Heart right ventricle (tissue), 16 donors: Measurements from ENCODE around the gene THOC2. TPM values are rescaled to one million over a fixed set of nuclear protein-coding genes. Genes with fewer than 3 reads are reported as not detected.

Experiments used
- ATAC-seq, 8 donors: fragments of 200-7000 bp; cut with Tn5 transposase; one replicate each; pipeline ENCODE4 v1.9.1; 2020; ENCODE audit warnings: mild to moderate bottlenecking in 8 of 8, moderate library complexity in 8 of 8, moderate number of reproducible peaks in 1 of 8
- DNase-seq, 2 donors: peaks; one replicate each; pipeline ENCODE4 v3.0.0-alpha.2; 2020
- H3K27ac ChIP-seq, 10 donors: fragments of 200-600 bp; sonication (generic) in 2 of 10; one replicate each; pipeline versions ENCODE4 v1.5.0 to v1.8.0; 2020 to 2022; ENCODE audit warnings: mild to moderate bottlenecking in 3 of 10
- H3K27me3 ChIP-seq, 7 donors: fragments of 200-600 bp; one replicate each; pipeline ENCODE4 v1.8.0; 2021 to 2022; ENCODE audit warnings: mild to moderate bottlenecking in 2 of 7
- H3K36me3 ChIP-seq, 9 donors: fragments of 200-600 bp; sonication (generic) in 1 of 9; one replicate each; pipeline versions ENCODE4 v1.5.0 to v1.8.0; 2020 to 2022; ENCODE audit warnings: mild to moderate bottlenecking in 2 of 9
- H3K4me1 ChIP-seq, 9 donors: fragments of 200-600 bp; sonication (generic) in 1 of 9; one replicate each; pipeline versions ENCODE4 v1.5.0 to v1.8.0; 2020 to 2022; ENCODE audit warnings: mild to moderate bottlenecking in 4 of 9
- H3K4me3 ChIP-seq, 10 donors: fragments of 200-600 bp; sonication (generic) in 2 of 10; one replicate each; pipeline versions ENCODE4 v1.5.0 to v1.8.0; 2020 to 2022; ENCODE audit warnings: mild to moderate bottlenecking in 7 of 10, moderate library complexity in 2 of 10
- H3K9me3 ChIP-seq, 11 donors: fragments of 200-600 bp in 10 of 11; sonication (generic) in 2 of 11; one replicate each; pipeline versions ENCODE4 v1.5.0 to v1.8.0; 2013 to 2022; ENCODE audit warnings: mild to moderate bottlenecking in 2 of 11, control low read depth in 1 of 11, moderate library complexity in 1 of 11
- WGBS, 2 donors: extraction: QIAGEN DNeasy Blood & Tissue Kit; methylation state at CpG; one replicate each; pipeline ENCODE4 v1.1.7; 2013; ENCODE audit warnings: inconsistent platforms in 1 of 2; 5-methylcytosine and 5-hydroxymethylcytosine counted together
- intact Hi-C, 10 donors: fragments of 100-400 bp; cut with DNase I; formaldehyde crosslinking; loops; one replicate each; pipeline versions ENCODE4 v1.11.1 to v1.14.2; 2022
- polyA plus RNA-seq, 2 donors: library from polyadenylated mRNA; stranded (reverse); fragments of 200-250 nt; gene quantifications; one replicate each; pipeline ENCODE4 v1.2.3, GENCODE V29; 2013
- total RNA-seq, 10 donors: library from RNA; stranded (reverse); fragmentation: NEBNext Ultra II Directional in 3 of 10; extraction: Animal tissue kit (Norgen Biotek cat#: 25700) in 3 of 10; gene quantifications; one replicate each; pipeline versions ENCODE4 v1.2.1 to v1.2.4, GENCODE V29; 2021 to 2023
- TF ChIP-seq, protein P1 (sequence below), 9 donors: fragments of 200-600 bp; sonication (generic) in 2 of 9; IDR thresholded peaks; one replicate each; pipeline versions ENCODE4 v1.5.0 to v1.8.0; 2021 to 2022; ENCODE audit warnings: antibody characterized with exemption in 9 of 9, mild to moderate bottlenecking in 5 of 9, moderate library complexity in 1 of 9
- donor health status: Arrhythmogenic right ventricular cardiomyopathy.
- donor health status: ischemic (EF 13 %, LVEDD 7.1; RV severe dilation, severe dysfunction).
- donor health status: healthy with polysubstance abuse.
- donor health status: DM: no; HTN: yes; CAD: no.
- donor health status: DM: no; HTN: no; CAD: no.
- donor health status: ischemic (EF 25% LVEDD 6.9; RV normal size, moderate dysfunction).
- donor health status: ischemic (EF 25% LVEDD 5.7; RV mildly dilated, moderate dysfunction).
- donor health status: healthy.
- donor health status: DM: yes; HTN: yes; CAD: no.
- donor health status: Ischemic cardiomyopathy.
- donor health status: ischemic (EF 35%, LVEDD 5.7; RV mildly dilated, moderate dysfunction).
- donor health status: nonischemic (EF 11% LVEDD 7.7; RV severe dilation, severe dysfunction).
- donor health status: DM: yes; HTN: yes; CAD: no.
- donor health status: PGD.
- donor health status: ischemic (EF 29% LVEDD 5.4; RV normal size, mild dysfunction).
- donor health status: nonischemic (EF 23%, LVEDD 6.1; RV moderate dilation, normal function).

Gene THOC2
- total and polyA plus RNA-seq, 12 donors = 16.8 to 70.2 (median 23.5) TPM

GRCh38 chrX:123743312-123743711, 10.5 kb upstream of the THOC2 start:
- Histone ChIP-seq H3K36me3 (no peaks in the 10 kb centered on the region), H3K4me3 (no peak overlapping the region), H3K27ac (no peak overlapping the region), H3K9me3 (no peaks in the 10 kb centered on the region), H3K4me1 (no peaks in the 10 kb centered on the region), H3K27me3 (no peaks in the 10 kb centered on the region)
- intact Hi-C loops = no loop called here
- 95 to 96% methylated on average over 1 of the region's 1 CpG for WGBS, 2 donors
- no peak for DNase-seq
- TF ChIP-seq, protein P1, sequence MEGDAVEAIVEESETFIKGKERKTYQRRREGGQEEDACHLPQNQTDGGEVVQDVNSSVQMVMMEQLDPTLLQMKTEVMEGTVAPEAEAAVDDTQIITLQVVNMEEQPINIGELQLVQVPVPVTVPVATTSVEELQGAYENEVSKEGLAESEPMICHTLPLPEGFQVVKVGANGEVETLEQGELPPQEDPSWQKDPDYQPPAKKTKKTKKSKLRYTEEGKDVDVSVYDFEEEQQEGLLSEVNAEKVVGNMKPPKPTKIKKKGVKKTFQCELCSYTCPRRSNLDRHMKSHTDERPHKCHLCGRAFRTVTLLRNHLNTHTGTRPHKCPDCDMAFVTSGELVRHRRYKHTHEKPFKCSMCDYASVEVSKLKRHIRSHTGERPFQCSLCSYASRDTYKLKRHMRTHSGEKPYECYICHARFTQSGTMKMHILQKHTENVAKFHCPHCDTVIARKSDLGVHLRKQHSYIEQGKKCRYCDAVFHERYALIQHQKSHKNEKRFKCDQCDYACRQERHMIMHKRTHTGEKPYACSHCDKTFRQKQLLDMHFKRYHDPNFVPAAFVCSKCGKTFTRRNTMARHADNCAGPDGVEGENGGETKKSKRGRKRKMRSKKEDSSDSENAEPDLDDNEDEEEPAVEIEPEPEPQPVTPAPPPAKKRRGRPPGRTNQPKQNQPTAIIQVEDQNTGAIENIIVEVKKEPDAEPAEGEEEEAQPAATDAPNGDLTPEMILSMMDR (IDR thresholded peaks at IDR 0.05) = no peak
- ATAC-seq = no peak

DNA sequence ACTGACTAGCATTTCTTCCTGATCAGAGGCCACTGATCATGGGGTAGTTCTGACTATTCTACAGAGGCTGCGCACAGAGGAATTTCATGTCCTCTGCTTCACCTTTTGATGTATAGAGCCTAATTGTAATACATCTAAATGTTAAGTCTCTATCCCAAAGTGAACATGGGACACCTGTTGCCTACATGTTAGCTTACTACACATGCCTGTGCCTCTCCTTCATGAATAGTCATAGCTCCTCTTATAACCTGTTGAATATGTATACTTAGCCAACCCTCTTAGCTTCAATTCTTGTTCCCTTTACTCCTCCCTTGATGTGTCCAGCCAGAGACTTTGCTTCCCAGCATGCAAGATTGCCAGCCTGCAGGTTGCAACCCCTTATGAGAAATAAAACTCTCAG, 9.6 kb upstream of the THOC2 start:
- TF ChIP-seq, protein P1 (IDR thresholded peaks at IDR 0.05) = no peak
- no peak for ATAC-seq
- Histone ChIP-seq H3K4me3 (no peak overlapping the region), H3K27me3 (no peaks in the 10 kb centered on the region), H3K36me3 (no peaks in the 10 kb centered on the region), H3K9me3 (no peaks in the 10 kb centered on the region), H3K4me1 (no peaks in the 10 kb centered on the region), H3K27ac (no peak overlapping the region)
- 95 to 97% methylated on average over 1 of the region's 1 CpG for WGBS, 2 donors
- intact Hi-C loops = no loop called here
- no peak for DNase-seq

DNA sequence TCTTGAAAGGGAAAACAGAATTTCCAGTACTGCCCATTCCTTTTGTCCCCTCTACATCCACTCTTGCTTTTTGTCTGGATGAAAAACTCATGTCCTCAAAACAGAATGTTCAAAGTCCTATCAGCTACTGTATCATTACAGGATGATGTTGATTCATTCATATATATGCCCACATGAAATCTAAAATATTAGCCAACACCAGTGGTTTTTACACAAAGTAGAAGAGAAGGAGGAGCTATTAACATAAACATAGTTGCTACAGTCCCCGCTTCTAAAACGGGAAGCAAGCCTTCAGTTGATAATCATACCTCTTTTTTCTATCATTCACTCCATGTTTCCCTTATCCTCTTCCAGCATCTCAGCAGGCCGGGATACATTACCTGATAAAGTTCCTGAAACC, 7.7 kb upstream of the THOC2 start:
- TF ChIP-seq, protein P1 (IDR thresholded peaks at IDR 0.05) = no peak
- Histone ChIP-seq H3K27me3 (no peaks in the 10 kb centered on the region), H3K27ac (no peak overlapping the region), H3K9me3 (no peaks in the 10 kb centered on the region), H3K4me3 (no peak overlapping the region), H3K4me1 (no peaks in the 10 kb centered on the region), H3K36me3 (no peaks in the 10 kb centered on the region)
- 70 to 84% methylated on average over 3 of the region's 3 CpGs for WGBS, 2 donors
- DNase-seq = no peak
- ATAC-seq = no peak
- intact Hi-C loops = no loop called here

DNA sequence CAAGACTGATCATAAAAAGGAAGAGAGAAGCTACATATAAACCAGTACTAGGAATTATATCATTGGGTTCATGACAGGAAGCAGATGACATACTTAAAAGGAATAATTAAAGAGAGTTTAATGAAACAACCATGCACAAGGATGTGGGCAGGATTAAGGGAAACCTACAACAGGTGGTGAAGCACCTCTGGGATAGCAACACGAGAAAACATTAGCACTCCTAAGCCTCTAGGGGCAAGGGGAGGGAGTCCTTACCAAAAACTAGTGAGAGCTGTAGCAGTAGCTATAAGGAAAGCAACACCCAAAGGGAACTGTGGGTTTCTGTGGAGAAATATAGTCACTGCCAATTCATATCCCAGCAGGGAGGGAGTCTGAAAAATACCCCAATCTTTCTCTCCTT, 7.2 kb upstream of the THOC2 start:
- H3K27ac ChIP-seq = no peak overlapping the region
- DNase-seq (no peak), ATAC-seq (no peak)
- TF ChIP-seq, protein P1 (IDR thresholded peaks at IDR 0.05) = no peak
- intact Hi-C loops = no loop called here
- no peaks in the 10 kb centered on the region for H3K36me3 ChIP-seq
- no peaks in the 10 kb centered on the region for H3K4me1 ChIP-seq
- no peaks in the 10 kb centered on the region for H3K27me3 ChIP-seq
- H3K4me3 ChIP-seq = no peak overlapping the region
- no peaks in the 10 kb centered on the region for H3K9me3 ChIP-seq
- WGBS, 2 donors = 38 to 44% methylated on average over 1 of the region's 1 CpG

DNA sequence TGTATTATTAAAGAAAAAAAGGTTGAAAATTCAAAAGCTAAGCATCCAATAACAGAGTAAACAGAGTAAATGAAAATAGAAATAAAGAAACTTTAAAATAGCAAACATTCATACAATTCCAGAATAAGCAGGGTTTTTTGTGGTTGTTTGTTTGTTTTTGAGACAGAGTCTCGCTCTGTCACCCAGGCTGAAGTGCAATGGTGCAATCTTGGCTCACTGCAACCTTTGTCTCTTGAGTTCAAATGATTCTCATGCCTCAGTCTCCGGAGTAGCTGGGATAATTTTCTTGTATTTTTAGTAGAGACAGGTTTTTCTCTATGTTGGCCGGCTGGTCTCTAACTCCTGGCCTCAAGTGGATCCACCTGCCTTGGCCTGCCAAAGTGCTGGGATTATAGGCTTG, 6.6 kb upstream of the THOC2 start:
- Histone ChIP-seq H3K27ac (no peak overlapping the region), H3K4me3 (no peak overlapping the region), H3K4me1 (no peaks in the 10 kb centered on the region), H3K36me3 (no peaks in the 10 kb centered on the region), H3K9me3 (no peaks in the 10 kb centered on the region), H3K27me3 (no peaks in the 10 kb centered on the region)
- ATAC-seq (no peak), DNase-seq (no peak)
- WGBS, 2 donors = 74 to 83% methylated on average over 3 of the region's 3 CpGs
- TF ChIP-seq, protein P1 (IDR thresholded peaks at IDR 0.05) = no peak
- intact Hi-C loops = no loop called here
